ENCODE data around the gene HSPB9.
A peak's percentile ranks its signal among the peaks of the same experiment; 100 is the strongest.

HSPB9 gene

GRCh38 chr17:42094375-42095069, 28.1 kb upstream of the HSPB9 start:
- TF ChIP-seq CTCF (IDR thresholded peaks at IDR 0.05; ENCODE audit: control insufficient read depth, extremely low read depth, insufficient read depth): no peak
- H3K4me3 ChIP-seq (ENCODE audit: low read depth, low read length): no peak overlapping the region
- DNase-seq (ENCODE audit: low read depth): no peak

GRCh38 chr17:42096360-42097111, 26.1 kb upstream of the HSPB9 start:
- no peak for TF ChIP-seq CTCF (IDR thresholded peaks at IDR 0.05; ENCODE audit: control insufficient read depth, extremely low read depth, insufficient read depth)
- H3K4me3 ChIP-seq (ENCODE audit: low read depth, low read length): no peak overlapping the region
- no peak for DNase-seq (ENCODE audit: low read depth)

GRCh38 chr17:42097691-42098631, 24.6 kb upstream of the HSPB9 start, which contains the start of gene ZNF385C:
TSS of gene ZNF385C (minus strand) at chr17:42098473. CDS start at chr17:42063056, 35,417 bp downstream.
- no peak for DNase-seq (ENCODE audit: low read depth)
- no peak for TF ChIP-seq CTCF (IDR thresholded peaks at IDR 0.05; ENCODE audit: control insufficient read depth, extremely low read depth, insufficient read depth)
- H3K4me3 ChIP-seq (ENCODE audit: low read depth, low read length): no peak within 1 kb of the TSS

- no peak for DNase-seq (ENCODE audit: low read depth)
- no peak for TF ChIP-seq CTCF (IDR thresholded peaks at IDR 0.05; ENCODE audit: control insufficient read depth, extremely low read depth, insufficient read depth)
- H3K4me3 ChIP-seq (ENCODE audit: low read depth, low read length): no peak overlapping the region
These were observed 23.7 kb upstream of the HSPB9 start for GRCh38 chr17:42098730-42099399.

- peak; percentile 48 for TF ChIP-seq CTCF (IDR thresholded peaks at IDR 0.05; ENCODE audit: control insufficient read depth, extremely low read depth, insufficient read depth)
- no peak for DNase-seq (ENCODE audit: low read depth)
These were observed 20.9 kb upstream of the HSPB9 start for GRCh38 chr17:42101513-42102292.

More at GRCh38 chr17:42101513-42102292, 20.9 kb upstream of the HSPB9 start:
- no peak overlapping the region for H3K4me3 ChIP-seq (ENCODE audit: low read depth, low read length)

Measured in LNCaP clone FGC (cell line).